Activated gamma-delta T cell treated with Interleukin-2 at 50 U/mL for 16 hours (primary cell): ENCODE results near the gene ENOX2.

Experiments
- DNase-seq: peaks from one replicate; pipeline ENCODE4 v3.0.0-alpha.2; 2020

Gene ENOX2

GRCh38 chrX:130615941-130616340 lies 287.1 kb downstream of the ENOX2 start:
- DNase-seq, result no peak

- no peak for DNase-seq
These were observed 295.6 kb downstream of the ENOX2 start for GRCh38 chrX:130607431-130607830.

- no peak for DNase-seq
These were observed 296.6 kb downstream of the ENOX2 start for GRCh38 chrX:130606425-130606824.

- DNase-seq, result no peak
These were observed 298.1 kb downstream of the ENOX2 start for GRCh38 chrX:130604882-130605281.

- no peak for DNase-seq
These were observed 308.5 kb downstream of the ENOX2 start for GRCh38 chrX:130594453-130594916.

- no peak for DNase-seq
These were observed 309.1 kb downstream of the ENOX2 start for GRCh38 chrX:130593911-130594310.

GRCh38 chrX:130592204-130592603 lies 310.8 kb downstream of the ENOX2 start:
- no peak for DNase-seq

- no peak for DNase-seq
These were observed 324.1 kb downstream of the ENOX2 start for GRCh38 chrX:130578906-130579305.

- no peak for DNase-seq
These were observed 325.6 kb downstream of the ENOX2 start for GRCh38 chrX:130577431-130577830.

GRCh38 chrX:130575831-130576389 lies 327.1 kb downstream of the ENOX2 start:
- DNase-seq, result peak; percentile 3
